Neuronal stem cell (in vitro differentiated cells): ENCODE data around the gene DMXL1.
"Not testable (repeated sequence)": the region's sequence is repeated elsewhere in the genome, so short reads cannot be mapped to it uniquely, and the experiment has no call there.

ENCODE experiments used
- DNase-seq: peaks from one replicate; pipeline ENCODE4 v3.0.0-alpha.2; 2013; ENCODE audit warnings: low spot score
- H2AFZ ChIP-seq: one replicate; pipeline ENCODE4 v1.6.1; 2013; ENCODE audit warnings: mild to moderate bottlenecking, low read length, inconsistent platforms
- H2AK5ac ChIP-seq: 2 replicates; pipeline ENCODE4 v1.6.1; 2013; ENCODE audit warnings: low read depth, mild to moderate bottlenecking, inconsistent platforms, low read length, moderate library complexity, mixed read lengths
- H2BK120ac ChIP-seq: 2 replicates; pipeline ENCODE4 v1.6.1; 2013; ENCODE audit warnings: low read depth, mild to moderate bottlenecking, inconsistent platforms, low read length, moderate library complexity, mixed read lengths
- H2BK12ac ChIP-seq: one replicate; pipeline ENCODE4 v1.6.1; 2013; ENCODE audit warnings: low read length, inconsistent platforms
- H2BK15ac ChIP-seq: 2 replicates; pipeline ENCODE4 v1.6.1; 2013; ENCODE audit warnings: mild to moderate bottlenecking, low read length, inconsistent platforms, mixed read lengths
- H2BK5ac ChIP-seq: one replicate; pipeline ENCODE4 v1.6.1; 2013; ENCODE audit warnings: inconsistent platforms, mild to moderate bottlenecking, low read length, moderate library complexity
- H3K14ac ChIP-seq: one replicate; pipeline ENCODE4 v1.6.1; 2013; ENCODE audit warnings: low read length, inconsistent platforms
- H3K18ac ChIP-seq: 2 replicates; pipeline ENCODE4 v1.6.1; 2013; ENCODE audit warnings: low read length, inconsistent platforms
- H3K23ac ChIP-seq: 2 replicates; pipeline ENCODE4 v1.6.1; 2013; ENCODE audit warnings: low read depth, mild to moderate bottlenecking, mixed read lengths, low read length, inconsistent platforms; ENCODE audit not compliant: poor library complexity
- H3K27ac ChIP-seq: replicated peaks from 3 replicates; pipeline ENCODE4 v1.5.1; 2013; ENCODE audit warnings: low read length, inconsistent platforms
- H3K27me3 ChIP-seq, 3 experiments: 2 replicates each; pipeline ENCODE4 v1.6.1; 2013; ENCODE audit warnings: low read length in 3 of 3, mild to moderate bottlenecking in 2 of 3, inconsistent platforms in 1 of 3, low read depth in 1 of 3, mixed read lengths in 1 of 3, moderate library complexity in 1 of 3; ENCODE audit not compliant: control insufficient read depth in 3 of 3, insufficient read depth in 3 of 3
- H3K36me3 ChIP-seq, 2 donors: replicated peaks in 1 of 2; 2 replicates each; pipeline ENCODE4 v1.6.1; 2013; ENCODE audit warnings: low read length in 2 of 2; ENCODE audit not compliant: control insufficient read depth in 2 of 2, insufficient read depth in 2 of 2
- H3K4ac ChIP-seq: 2 replicates; pipeline ENCODE4 v1.6.1; 2013; ENCODE audit warnings: inconsistent platforms, mild to moderate bottlenecking, low read length, moderate library complexity
- H3K4me1 ChIP-seq, 2 donors: 1 replicate in 1 of 2; 2 replicates in 1 of 2; pipeline ENCODE4 v1.6.1; 2013; ENCODE audit warnings: low read length in 2 of 2, low read depth in 1 of 2; ENCODE audit not compliant: control insufficient read depth in 2 of 2, insufficient read depth in 1 of 2
- H3K4me2 ChIP-seq: one replicate; pipeline ENCODE4 v1.6.1; 2013; ENCODE audit warnings: mild to moderate bottlenecking, low read length, inconsistent platforms; ENCODE audit not compliant: insufficient read depth, poor library complexity, severe bottlenecking
- H3K4me3 ChIP-seq, 2 donors: 2 replicates each; pipeline ENCODE4 v1.5.1; 2013; ENCODE audit warnings: low read length in 2 of 2, mild to moderate bottlenecking in 2 of 2, inconsistent platforms in 1 of 2, moderate library complexity in 1 of 2
- H3K79me1 ChIP-seq: one replicate; pipeline ENCODE4 v1.6.1; 2013; ENCODE audit warnings: low read depth, mild to moderate bottlenecking, inconsistent platforms, low read length, moderate library complexity
- H3K9ac ChIP-seq: one replicate; pipeline ENCODE4 v1.6.1; 2013; ENCODE audit warnings: mild to moderate bottlenecking, low read depth, low read length, inconsistent platforms; ENCODE audit not compliant: poor library complexity
- H3K9me3 ChIP-seq, 2 donors: replicated peaks in 1 of 2; 2 replicates each; pipeline versions ENCODE3 to v1.6.1; 2013; ENCODE audit warnings: low read length in 2 of 2, mild to moderate bottlenecking in 2 of 2, inconsistent platforms in 1 of 2, low read depth in 1 of 2, mixed read lengths in 1 of 2, moderate library complexity in 1 of 2; ENCODE audit not compliant: control insufficient read depth in 2 of 2, insufficient read depth in 1 of 2
- H4K8ac ChIP-seq: one replicate; pipeline ENCODE4 v1.6.1; 2013; ENCODE audit warnings: low read depth, mild to moderate bottlenecking, inconsistent platforms, low read length, moderate library complexity
- H4K91ac ChIP-seq: one replicate; pipeline ENCODE4 v1.6.1; 2013; ENCODE audit warnings: low read length, low read depth, mild to moderate bottlenecking, inconsistent platforms; ENCODE audit not compliant: poor library complexity
- WGBS, 2 donors: extraction: QIAGEN DNeasy Blood & Tissue Kit; methylation state at CpG; one replicate each; pipeline ENCODE4 v1.1.7; 2013; ENCODE audit warnings: missing lambda C conversion rate in 2 of 2, mixed read lengths in 1 of 2; ENCODE audit not compliant: insufficient read length in 2 of 2, insufficient replicate concordance in 1 of 2; ENCODE audit errors: extremely low coverage in 2 of 2; 5-methylcytosine and 5-hydroxymethylcytosine counted together

Gene DMXL1

GRCh38 chr5:119074419-119074818 is 3.5 kb downstream of the DMXL1 start:
- Histone ChIP-seq H3K36me3 (no peaks in the 10 kb centered on the region), H3K79me1 (peaks cover 2% of the 10 kb centered on the region), H3K27me3 (no peaks in the 10 kb centered on the region), H3K4ac (no peak overlapping the region), H2BK15ac (no peak overlapping the region), H3K4me1 (peaks cover 0 to 2% of the 10 kb centered on the region in 2 donors), H2BK120ac (no peak overlapping the region), H3K14ac (no peak overlapping the region), H2AFZ (no peak overlapping the region), H2BK12ac (no peak overlapping the region), H4K8ac (no peak overlapping the region), H3K4me2 (no peak overlapping the region), H3K18ac (no peak overlapping the region), H3K4me3 (no peak overlapping the region), H4K91ac (no peak overlapping the region), H3K23ac (no peak overlapping the region), H3K9me3 (no peaks in the 10 kb centered on the region), H3K27ac (no peak overlapping the region), H2BK5ac (no peak overlapping the region), H3K9ac (no peak overlapping the region), H2AK5ac (no peak overlapping the region)
- no peak for DNase-seq
- no CpG with 5 or more reads among the region's 3 CpGs for WGBS, 2 donors

DNA sequence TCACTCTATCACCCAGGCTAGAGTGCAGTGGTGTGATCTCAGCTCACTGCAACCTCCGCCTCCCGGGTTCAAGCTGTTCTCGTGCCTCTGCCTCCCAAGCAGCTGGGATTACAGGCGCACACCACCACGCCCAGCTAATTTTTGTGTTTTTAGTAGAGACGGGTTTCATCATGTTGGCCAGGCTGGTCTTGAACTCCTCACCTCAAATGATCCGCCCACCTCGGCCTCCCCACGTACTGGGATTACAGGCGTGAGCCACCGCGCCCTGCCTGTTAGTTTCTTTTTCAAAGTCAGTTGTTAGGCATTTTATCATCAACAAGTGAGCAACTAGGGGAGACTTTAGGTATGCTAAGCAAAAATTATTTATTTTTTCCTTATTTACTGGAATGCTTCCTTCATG is 4.4 kb downstream of the DMXL1 start:
- not testable (repeated sequence) for H3K4me1 ChIP-seq, H3K4ac ChIP-seq, H3K14ac ChIP-seq, H3K36me3 ChIP-seq, H3K27ac ChIP-seq, H2BK5ac ChIP-seq, DNase-seq, H2AFZ ChIP-seq, H3K79me1 ChIP-seq, H4K8ac ChIP-seq, H3K9ac ChIP-seq, H2BK15ac ChIP-seq, H3K23ac ChIP-seq, H2BK120ac ChIP-seq, H2BK12ac ChIP-seq, H3K9me3 ChIP-seq, H3K18ac ChIP-seq, H2AK5ac ChIP-seq, H3K4me3 ChIP-seq, H3K4me2 ChIP-seq, H3K27me3 ChIP-seq, H4K91ac ChIP-seq
- WGBS, 2 donors: no CpG with 5 or more reads among the region's 12 CpGs

DNA sequence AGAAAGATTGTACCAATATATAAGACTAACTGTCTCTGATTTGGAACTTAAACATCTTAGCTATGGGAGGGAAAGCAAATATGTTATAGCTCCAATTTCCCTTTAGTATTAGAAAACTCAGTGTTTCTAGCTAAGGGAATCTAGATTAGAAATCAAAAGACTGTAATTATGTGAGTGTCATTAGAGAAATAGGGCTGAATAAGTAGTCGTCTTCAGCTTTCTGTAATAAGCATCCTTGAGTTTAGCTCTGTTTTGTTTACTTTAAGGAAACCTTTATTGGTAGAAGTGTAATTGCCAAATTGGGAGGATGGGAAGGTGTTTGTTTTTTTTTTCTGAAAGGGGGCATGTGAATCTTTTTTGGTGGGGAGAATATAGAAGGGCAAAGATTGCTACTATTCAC is 5.2 kb downstream of the DMXL1 start:
- Histone ChIP-seq H2AFZ (no peak overlapping the region), H3K4ac (no peak overlapping the region), H3K9me3 (no peaks in the 10 kb centered on the region), H2BK120ac (no peak overlapping the region), H4K91ac (no peak overlapping the region), H3K27ac (no peak overlapping the region), H3K27me3 (no peaks in the 10 kb centered on the region), H2BK5ac (no peak overlapping the region), H3K4me3 (no peak overlapping the region), H3K9ac (no peak overlapping the region), H3K4me1 (peaks cover 0 to 2% of the 10 kb centered on the region in 2 donors), H3K36me3 (no peaks in the 10 kb centered on the region), H2BK12ac (no peak overlapping the region), H3K23ac (no peak overlapping the region), H3K18ac (no peak overlapping the region), H3K14ac (no peak overlapping the region), H2BK15ac (no peak overlapping the region), H4K8ac (no peak overlapping the region), H3K4me2 (no peak overlapping the region), H3K79me1 (peaks cover 2% of the 10 kb centered on the region), H2AK5ac (no peak overlapping the region)
- no peak for DNase-seq
- no CpG with 5 or more reads among the region's 1 CpG for WGBS, 2 donors

DNA sequence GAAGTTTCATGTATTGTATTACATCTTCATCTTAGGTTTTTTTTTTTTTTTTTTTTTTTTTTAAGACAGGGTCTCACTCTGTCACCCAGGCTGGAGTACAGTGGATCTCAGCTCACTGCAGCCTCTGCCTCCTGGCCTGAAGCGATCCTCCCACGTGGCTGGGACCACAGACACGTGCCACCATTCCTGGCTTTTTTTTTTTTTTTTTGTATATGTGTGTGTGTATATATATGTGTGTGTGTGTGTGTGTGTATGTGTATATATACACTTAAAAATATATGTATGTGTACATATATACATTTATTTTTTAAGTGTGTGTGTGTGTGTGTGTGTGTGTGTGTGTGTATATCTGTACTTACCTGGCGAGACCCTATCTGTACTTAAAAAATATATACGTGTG is 6.6 kb downstream of the DMXL1 start:
- Histone ChIP-seq H3K23ac (no peak overlapping the region), H2BK15ac (no peak overlapping the region), H2BK12ac (no peak overlapping the region), H2AK5ac (no peak overlapping the region), H3K27me3 (no peaks in the 10 kb centered on the region), H4K8ac (no peak overlapping the region), H3K18ac (no peak overlapping the region), H3K4ac (no peak overlapping the region), H3K4me2 (no peak overlapping the region), H3K4me1 (peaks cover 0 to 2% of the 10 kb centered on the region in 2 donors), H3K9ac (no peak overlapping the region), H2AFZ (no peak overlapping the region), H3K79me1 (peaks cover 2% of the 10 kb centered on the region), H2BK120ac (no peak overlapping the region), H3K4me3 (no peak overlapping the region), H3K14ac (no peak overlapping the region), H2BK5ac (no peak overlapping the region), H3K9me3 (no peaks in the 10 kb centered on the region), H3K27ac (no peak overlapping the region), H4K91ac (no peak overlapping the region), H3K36me3 (no peaks in the 10 kb centered on the region)
- no peak for DNase-seq
- no CpG with 5 or more reads among the region's 5 CpGs for WGBS, 2 donors
